ENCODE results near the gene ZNF559.
"Not testable (repeated sequence)": the region's sequence is repeated elsewhere in the genome, so short reads cannot be mapped to it uniquely, and the experiment has no call there.

The ZNF559 gene

DNA sequence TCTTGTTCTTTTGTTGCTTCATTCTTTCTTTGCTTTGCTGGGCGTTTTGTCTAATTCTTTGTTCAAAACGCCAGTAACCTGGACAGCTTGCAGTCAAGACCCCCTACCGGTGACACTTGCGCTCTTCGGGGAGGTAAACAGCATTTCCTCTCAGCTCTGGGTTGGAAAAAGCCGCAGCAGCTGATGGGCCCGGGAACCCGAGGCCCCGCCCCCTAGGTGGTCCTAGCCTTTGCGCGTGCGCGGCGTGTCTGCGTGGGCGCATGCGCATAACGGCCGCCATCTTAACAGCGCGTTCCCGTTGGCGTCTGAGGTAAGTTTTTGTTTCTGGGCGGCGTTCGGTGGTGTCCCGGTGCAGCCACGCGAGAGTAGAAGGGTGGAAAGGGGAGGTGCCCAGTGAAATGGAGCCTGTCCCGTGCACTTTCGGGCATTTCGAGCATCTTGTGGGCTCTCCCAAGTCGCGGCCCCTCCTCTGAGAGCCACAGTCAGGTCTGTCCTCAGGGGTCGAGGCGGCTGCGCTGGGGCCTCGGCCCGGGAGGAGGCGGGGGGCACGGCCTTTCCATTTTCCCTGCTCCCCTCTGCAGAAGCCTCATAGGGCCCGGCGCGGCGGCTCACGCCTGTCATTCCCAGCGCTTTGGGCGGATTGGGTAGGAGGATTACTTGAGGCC is at the start of gene ZNF559:
TSS of gene ZNF559 (plus strand) at position 261 of the 665 bp plus-strand sequence. CDS start 14,371 bp downstream, outside the sequence.
- peak; percentile 96 for FAIRE-seq

DNA sequence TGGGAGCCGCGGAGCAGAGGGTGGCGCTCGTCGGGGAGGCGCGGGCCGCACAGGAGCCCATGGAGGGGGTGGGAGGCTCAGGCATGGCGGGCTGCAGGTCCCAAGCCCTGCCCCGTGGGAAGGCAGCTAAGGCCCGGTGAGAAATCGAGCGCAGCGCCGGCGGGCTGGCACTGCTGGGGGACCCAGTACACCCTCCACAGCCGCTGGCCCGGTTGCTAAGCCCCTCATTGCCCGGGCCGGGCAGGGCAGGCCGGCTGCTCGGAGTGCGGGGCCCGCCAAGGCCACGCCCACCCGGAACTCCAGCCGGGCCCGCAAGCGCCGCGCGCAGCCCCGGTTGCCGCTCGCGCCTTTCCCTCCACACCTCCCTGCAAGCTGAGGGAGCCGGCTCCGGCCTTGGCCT is 40.5 kb upstream of the ZNF559 start:
- FAIRE-seq: not testable (repeated sequence)

DNA sequence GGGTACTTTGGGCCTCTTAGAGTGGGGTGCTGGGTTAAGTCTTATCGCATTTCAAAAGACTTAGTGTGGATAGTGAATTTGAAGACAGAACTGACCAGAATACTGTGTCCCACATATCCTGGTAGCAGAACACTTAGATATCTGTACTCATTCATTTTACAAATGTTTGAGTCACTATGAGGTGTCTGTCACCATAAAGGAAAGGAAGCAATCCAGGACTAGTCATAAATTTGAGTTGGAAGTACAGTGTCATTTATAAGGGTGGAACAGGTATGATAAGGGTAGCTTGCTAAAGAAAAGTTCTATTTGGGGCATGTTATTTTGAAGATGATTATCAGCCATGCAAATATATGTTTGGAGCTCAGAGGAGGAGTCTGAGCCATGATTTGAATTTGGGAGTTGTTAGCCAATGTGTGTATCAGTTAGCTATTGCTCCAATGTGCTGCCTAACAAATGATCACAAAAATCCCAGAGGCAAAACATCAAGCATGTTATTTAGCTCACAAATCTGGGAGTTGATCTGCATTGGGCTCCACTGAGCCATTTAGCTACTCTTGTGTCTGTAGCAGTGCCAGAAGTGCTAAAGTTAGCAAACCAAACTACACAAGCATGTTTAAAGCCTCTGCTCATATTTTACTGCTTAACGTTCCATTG is 34.6 kb upstream of the ZNF559 start:
- no peak for FAIRE-seq

DNA sequence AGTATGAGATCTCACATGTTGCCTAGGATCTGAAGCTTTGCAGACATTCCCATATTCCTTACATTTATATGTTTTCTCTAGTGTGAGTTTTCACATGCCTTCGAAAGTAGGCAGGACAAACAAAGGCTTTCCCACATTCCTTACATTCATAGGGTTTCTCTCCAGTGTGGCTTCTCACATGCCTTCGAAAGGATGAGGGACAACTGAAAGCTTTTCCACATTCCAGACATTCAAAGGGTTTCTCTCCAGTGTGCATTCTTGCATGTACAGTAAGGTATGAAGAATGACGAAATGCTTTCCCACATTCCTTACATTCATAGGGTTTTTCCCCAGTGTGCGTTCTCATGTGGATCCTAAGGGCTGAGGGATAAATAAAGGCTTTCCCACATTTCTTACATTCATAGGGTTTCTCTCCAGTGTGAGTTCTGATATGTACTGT is 28.5 kb upstream of the ZNF559 start:
- no peak for FAIRE-seq

DNA sequence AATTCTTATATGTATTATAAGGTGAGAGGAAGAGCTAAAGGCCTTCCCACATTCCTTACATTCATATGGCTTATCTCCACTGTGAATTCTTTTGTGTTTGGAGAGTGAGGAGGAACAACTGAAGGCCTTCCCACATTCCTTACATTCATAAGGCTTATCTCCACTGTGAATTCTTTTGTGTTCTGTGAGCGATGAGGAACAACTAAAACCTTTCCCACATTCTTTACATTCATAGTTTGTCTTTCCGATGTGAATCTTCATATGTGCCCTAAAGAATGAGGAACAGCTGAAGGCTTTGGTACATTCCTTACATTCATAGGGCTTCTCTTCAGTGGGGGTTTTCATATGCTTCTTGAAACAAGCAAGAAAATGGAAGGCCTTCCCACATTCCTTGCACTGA is 27.6 kb upstream of the ZNF559 start:
- no peak for FAIRE-seq

DNA sequence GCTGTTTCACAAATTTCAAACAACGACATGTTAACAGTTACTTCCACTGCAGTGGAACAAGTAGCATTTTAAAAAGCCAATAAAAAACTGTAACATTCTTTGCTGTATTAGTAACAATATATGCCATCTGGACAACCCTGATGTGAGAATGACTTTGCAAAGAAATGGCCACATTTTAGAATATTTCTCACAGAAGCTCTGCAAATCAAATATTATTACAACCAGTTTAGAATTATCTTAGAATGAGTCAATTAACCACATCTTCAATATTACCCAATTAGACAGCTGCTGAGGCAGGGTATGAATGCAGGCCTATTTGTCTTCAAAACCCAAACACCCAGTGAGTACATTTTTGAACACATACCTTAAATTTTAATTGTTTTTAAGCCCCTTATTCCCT is 17.5 kb upstream of the ZNF559 start:
- FAIRE-seq: no peak

DNA sequence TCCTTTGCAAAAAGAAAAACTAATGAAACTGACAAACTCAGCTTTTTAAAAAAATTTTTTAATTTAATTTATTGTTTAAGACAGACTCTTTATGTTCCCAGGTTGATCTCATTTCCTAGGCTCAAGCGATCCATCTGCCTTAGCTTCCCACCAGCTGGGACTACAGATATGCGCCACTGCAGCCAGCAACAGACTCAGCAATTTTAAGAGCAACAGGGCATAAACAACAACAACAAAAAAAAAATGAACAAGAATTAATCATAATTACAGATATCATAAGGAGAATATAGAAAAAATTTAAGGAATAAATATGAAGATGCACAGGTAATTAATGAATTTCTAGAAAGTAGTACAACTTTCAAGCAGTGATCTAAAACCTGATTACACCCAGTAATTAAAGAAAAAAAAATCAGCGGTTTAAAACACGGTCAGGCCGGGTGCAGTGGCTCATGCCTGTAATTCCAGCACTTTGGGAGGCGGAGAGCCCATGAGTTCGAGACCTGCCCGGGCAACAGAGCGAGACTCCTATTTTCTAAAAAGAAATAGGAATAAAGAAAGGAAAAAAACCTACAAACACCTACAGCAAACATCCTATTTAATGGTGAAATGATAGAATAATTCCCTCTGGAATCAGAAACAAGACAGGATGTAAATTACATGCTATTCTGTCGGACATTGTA is 15.7 kb upstream of the ZNF559 start:
- FAIRE-seq: no peak

DNA sequence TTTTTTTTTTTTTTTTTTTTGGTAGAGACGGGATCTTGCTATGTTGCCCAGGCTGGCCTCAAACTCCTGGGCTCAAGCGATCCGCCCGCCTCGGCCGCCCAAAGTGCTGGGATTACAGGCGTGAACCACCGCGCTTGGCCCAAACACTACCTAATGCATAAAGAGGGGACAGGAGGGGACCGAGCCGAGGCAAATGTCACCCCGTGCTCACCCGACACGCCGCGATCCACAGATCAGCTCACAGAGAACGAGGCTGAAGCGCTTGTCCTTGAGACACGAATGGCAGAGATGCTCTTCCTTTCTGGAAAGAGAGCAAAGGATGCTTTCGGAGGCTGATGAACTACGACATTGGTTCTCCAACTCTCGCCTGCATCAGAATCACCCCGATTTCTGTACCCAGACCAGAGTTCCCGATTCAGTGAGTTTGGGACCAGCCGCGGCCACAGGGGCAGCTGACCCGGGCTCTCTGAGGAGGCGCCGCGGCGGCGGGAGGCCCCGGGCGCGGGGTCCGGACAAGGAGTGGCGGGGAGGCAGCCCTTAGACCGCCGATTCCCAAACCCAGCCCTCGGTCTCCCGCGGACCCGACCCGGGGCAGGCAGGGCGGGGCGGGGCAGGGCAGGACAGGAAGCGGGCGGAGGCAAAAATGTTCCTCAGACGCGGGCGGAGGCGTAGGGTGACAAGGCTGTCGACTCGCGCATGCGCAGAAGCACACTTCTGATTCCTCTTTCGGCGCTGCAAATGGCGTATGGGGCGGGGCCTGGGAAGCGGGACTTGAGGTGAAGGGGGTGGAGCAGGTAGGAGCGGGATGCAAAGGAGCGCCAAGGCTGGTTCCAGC is 14.6 kb upstream of the ZNF559 start, which contains the start of gene ZNF699:
TSS of gene ZNF699 (minus strand) at position 700 of the 835 bp plus-strand sequence. CDS start 4,719 bp downstream, outside the sequence.
- peak; percentile 88 for FAIRE-seq

DNA sequence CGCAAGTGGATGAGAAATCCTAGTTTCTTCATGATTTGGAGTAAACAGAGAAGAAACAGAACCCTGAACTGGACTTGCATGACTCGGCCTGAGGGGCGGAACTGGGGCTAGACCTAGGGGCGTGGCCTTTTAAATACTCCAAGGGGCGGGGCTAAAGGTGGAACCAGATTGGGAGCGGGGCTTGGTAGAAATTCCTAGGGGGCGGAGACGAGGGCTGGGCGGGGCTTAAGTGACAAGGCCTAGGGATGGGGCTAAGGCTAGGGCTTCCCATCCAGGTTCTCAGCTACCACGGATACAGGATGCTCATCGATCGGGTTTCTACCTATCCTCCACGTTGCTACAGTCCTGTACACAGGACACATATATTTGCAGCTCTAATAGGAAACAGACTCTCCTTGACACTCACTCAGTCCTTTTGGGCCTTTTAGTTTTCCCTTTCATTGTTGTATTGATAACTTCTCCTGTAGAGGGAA is 14.0 kb upstream of the ZNF559 start:
- FAIRE-seq: no peak

DNA sequence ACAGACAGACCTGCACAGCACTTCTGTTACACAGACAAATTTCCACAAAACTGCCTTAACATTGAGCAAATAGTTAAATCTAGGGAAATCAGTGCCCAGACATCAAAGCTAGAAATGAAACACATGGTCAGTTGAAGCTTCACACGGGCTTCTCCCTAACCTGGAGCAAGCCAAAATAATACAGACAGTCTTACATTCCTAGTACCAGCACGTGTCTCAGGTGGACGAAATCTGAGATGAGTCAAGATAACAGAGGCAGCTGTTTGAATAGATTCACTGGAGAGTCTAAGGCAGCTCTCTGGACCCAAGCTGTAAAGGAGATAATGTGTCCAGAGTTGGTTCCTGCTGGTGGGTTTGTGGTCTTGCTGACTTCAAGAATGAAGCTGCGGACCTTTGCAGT is 10.2 kb upstream of the ZNF559 start:
- FAIRE-seq: no peak

DNA sequence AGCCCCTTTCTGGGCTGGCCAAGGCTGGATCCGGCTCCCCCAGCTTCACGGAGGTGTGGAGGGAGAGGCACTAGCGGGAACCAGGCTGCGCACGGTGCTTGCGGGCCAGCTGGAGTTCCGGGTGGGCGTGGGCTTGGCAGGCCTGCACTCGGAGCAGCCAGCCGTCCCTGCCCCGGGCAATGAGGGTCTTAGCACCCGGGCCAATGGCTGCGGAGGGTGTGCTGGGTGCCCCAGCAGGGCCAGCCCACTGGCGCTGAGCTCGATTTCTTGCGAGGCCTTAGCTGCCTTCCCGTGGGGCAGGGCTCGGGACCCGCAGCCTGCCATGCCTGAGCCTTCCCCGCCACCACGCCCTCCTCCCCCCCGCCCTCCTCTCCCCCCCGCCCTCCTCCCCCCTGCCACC is 2.6 kb upstream of the ZNF559 start:
- no peak for FAIRE-seq

DNA sequence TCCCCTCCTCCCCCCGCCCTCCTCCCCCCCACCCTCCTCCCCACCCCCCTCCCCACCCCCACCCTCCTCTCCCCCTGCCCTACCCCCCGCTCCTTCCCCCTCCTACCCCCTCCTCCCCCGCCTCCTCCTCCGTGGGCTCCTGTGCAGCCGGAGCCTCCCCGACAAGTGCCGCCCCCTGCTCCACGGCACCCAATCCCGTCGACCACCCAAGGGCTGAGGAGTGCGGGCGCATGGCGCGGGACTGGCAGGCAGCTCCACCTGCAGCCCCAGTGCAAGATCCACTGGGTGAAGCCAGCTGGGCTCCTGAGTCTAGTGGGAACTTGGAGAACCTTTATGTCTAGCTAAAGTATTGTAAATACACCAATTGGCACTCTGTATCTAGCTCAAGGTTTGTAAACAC is 2.2 kb upstream of the ZNF559 start:
- not testable (repeated sequence) for FAIRE-seq

DNA sequence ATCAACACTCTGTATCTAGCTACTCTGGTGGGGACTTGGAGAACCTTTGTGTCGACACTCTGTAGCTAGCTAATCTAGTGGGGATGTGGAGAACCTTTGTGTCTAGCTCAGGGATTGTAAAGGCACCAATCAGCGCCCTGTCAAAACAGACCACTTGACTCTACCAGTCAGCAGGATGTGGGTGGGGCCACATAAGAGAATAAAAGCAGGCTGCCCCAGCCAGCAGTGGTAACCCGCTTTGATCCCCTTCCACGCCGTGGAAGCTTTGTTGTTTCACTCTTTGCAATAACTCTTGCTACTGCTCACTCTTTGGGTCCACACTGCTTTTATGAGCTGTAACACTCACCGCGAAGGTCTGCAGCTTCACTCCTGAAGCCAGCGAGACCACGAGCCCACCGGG is 1.8 kb upstream of the ZNF559 start:
- FAIRE-seq: not testable (repeated sequence)

DNA sequence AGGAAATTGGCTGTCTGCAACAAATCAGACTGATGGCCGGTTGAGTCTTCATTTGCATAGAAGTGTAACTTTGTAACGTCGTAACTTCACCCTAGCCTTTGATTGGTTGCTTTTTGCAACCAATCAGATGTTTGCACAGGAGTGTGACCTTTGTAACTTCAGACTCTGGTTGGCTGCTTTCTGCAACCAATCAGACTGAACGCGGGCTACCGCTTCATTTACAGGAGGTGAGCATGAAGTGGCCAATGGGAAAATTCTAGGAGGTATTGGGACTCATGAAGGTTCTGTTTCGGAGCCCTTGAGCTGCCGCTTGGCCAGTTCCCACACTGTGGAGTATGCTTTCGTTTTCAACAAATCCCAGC is 441 bp upstream of the ZNF559 start:
- FAIRE-seq: no peak

DNA sequence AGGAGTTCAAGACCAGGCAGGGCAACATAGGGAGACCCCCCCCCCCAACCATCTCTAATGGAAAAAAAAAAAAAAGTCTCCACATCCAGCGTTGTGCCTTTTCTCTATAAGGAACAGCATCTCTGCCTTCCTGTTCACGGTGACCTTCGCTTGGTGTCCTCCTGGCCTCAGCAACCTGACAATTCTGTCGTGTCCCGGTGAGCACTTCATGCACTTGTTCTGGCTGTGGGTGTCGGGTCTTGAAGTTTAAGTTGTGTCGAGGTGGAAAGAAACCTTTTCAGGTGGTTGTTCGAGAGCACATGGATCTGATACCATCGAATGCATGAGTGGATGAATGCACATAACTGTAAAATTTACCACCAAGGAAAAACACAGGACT is 594 bp downstream of the ZNF559 start:
- FAIRE-seq: no peak

DNA sequence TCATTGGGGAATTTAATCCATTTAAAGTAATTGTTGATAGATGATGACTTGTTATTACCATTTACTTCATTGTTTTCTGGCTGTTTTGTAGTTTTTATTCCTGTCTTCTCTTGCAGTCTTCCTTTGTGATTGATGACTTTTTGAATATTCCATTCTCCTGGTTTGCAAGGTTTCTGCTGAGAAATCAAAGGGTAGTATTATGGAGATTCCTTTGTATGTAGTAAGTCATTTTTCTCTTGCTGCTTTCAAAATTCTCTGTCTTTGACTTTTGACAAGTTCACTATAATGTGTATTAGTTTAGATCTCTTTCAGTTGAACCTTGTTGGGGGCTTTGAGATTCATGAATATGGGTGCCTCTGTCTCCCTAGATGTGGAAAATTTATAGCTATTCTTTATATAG is 6.0 kb downstream of the ZNF559 start:
- no peak for FAIRE-seq

DNA sequence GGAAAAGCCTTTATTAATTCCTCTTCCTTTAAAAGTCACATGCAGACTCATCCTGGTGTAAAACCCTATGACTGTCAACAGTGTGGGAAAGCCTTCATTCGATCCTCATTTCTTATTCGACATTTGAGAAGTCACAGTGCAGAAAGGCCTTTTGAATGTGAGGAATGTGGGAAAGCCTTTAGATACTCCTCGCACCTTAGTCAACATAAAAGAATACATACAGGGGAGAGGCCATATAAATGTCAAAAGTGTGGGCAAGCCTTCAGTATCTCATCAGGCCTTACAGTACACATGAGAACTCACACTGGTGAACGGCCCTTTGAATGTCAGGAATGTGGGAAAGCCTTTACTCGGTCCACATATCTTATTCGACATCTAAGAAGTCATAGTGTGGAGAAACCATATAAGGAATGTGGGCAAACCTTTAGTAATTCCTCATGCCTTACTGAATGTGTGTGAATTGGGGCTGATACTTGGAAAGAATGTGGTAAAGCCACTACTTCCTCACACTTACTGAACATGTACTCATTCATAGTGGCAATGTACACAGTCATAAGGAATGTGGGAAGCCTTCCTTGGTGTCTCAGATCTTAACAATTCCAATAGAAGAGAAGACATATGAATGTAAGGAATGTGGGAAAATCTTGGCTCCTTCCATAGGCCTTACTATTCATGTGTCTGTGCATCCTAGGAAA is 18.8 kb downstream of the ZNF559 start:
- FAIRE-seq: no peak

DNA sequence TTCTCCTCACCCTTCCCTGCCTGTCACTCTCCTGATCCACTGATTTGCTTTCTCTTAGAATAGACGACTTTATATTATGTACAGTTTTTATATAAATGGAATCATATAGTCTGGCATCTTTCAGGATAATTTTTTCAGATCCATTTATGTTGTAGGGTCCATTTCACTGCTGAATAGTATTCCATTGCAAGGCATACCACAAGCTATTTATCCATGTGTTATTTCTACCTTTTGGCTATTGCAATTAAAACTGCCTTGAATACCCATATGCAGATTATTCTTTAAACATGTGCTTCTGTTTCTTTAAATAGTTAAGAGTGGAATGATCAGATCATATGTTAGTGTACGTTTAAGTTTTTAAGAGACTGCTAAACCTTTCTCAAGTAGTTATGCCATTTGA is 21.0 kb downstream of the ZNF559 start:
- no peak for FAIRE-seq

DNA sequence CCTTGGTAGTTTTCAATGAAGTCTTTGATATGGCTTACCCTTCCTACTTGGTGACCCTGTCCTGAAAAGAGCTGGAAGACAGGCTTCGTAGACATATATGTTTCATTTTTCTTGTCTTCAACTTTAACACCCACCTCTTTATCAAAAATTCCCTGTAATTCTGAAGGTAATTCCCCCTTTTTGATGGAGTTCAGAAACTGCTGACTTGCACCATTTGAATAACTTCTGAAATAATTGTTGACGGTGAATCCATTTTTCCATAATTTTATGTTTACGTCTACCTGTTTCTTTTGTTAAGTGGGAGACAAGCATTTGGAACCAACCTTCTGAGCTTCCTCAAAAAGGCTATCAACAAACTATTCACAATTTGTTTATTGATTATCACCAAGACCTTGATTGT is 24.3 kb downstream of the ZNF559 start:
- FAIRE-seq: no peak

DNA sequence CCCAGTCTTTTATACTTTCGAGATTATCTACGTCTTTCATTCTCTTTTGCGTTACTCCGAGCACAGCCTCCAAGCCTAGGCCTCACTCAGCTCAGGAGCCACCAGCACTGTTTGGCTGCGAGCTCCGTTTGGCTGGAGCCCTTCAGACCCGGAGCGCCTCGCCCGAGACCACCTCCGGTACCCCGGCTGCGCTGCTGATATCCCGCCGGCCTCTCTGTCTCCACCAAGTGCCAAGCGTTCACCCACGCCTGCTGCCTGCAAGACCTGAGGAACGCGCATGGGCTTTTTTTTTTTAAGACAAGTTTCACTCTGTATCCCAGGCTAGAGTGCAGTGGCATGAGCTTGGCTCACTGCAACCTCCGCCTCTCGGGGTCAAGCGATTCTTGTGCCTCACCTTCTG is 24.7 kb downstream of the ZNF559 start:
- no peak for FAIRE-seq

DNA sequence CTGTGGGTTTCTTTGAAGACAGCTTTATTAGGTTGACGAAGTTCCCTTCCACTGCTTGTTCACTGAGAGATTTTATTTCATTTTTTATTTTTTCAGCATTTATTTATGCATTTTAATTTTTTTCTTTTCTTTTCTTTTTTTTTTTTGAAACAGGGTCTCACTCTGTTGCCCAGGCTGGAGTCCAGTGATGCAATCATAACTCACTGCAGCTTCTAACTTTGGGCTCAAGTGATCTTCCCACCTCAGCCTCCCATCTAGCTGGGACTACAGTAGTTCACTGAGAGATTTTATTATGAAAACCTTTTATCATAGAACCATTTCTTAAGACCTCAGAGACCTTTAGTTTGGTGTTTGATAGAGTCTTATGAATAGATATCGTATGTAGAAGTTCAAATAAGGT is 28.5 kb downstream of the ZNF559 start:
- no peak for FAIRE-seq

DNA sequence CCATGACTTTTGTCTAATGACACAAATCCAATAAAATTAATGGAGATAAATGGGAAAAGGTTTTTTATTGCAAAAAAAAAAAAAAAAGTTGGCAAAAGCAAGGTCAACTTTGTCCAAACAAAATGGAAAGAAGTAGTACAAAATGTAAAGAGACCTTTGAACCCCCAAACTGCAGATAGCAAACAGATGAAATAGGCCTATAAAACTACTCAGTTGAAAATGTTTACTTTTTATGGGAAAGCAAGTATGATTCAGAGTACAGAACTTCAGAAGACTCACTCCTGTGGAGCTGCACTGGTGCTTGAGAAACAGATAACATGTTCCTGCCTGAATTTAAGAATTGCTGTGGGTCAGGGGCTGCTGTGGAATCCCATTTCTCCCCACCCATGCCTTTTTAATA is 29.0 kb downstream of the ZNF559 start:
- no peak for FAIRE-seq

DNA sequence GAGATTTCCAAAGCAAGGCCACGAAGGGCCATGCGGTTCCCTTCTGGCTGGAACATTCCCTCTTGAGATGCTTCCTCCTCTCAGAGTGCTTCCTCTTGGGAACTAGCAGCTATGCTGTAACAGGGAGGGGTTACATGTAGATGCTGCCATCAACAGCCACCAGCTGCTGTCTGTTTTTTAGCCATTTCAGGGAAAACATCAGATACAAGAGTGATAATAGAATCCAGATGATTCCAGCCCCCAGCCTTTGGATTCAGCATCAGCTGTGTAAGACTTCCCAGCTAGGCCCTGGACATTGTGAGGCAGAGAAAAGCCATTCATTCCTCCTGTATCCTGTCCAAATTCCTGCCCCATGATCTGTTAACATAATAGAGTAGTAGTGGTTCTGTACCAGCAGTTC is 30.7 kb downstream of the ZNF559 start:
- FAIRE-seq: no peak

Measured in G401.6 (cell line).